ENCODE results near the gene FCRLB.
A peak's percentile ranks its signal among the peaks of the same experiment; 100 is the strongest.

Gene FCRLB

DNA sequence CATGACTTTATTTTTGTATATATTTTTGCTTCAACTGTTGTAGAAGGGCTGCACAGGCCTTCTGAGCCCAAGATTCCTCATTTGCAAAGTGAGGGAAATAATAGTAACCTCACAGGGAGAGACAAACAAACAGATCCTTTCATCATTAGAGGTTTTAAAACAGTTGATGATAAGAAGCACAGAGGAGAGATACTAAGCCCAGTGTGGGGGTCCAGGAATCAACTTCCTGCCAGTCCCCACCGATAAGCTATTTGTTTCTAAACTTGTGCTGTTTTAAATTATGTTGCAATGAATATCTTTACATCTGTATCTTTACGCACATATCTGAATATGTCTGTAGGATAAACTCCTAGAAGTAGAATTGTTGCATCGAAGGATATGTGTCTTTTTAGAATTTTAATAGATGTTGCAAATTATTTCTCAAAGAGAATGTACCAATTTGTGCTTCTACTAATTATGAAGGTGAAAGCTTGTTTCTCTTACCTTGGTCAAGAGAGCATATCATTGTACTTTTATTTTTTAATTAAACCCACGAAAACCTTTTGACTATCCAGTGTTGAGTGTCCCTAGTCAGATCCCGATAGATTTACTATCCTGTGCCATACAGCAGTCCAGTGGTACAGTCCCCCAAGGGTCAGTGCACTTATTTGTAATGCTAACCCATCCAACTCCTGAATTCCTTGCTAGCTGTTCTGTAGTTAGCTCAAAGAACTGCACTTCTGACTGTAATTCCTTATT, 10.8 kb downstream of the FCRLB start:
- in situ Hi-C loops (cut with MboI; ENCODE audit: low pct_unique_long_range_greater_than_20kb, low sequenced_read_pairs, unreplicated experiment), result loop anchor here (25.0 kb wide), 1 partner anchor 95 kb away; the partner anchor contains the start of gene FCGR3B
- DNase-seq (ENCODE audit: low spot score), result no peak
- TF ChIP-seq, protein P1, sequence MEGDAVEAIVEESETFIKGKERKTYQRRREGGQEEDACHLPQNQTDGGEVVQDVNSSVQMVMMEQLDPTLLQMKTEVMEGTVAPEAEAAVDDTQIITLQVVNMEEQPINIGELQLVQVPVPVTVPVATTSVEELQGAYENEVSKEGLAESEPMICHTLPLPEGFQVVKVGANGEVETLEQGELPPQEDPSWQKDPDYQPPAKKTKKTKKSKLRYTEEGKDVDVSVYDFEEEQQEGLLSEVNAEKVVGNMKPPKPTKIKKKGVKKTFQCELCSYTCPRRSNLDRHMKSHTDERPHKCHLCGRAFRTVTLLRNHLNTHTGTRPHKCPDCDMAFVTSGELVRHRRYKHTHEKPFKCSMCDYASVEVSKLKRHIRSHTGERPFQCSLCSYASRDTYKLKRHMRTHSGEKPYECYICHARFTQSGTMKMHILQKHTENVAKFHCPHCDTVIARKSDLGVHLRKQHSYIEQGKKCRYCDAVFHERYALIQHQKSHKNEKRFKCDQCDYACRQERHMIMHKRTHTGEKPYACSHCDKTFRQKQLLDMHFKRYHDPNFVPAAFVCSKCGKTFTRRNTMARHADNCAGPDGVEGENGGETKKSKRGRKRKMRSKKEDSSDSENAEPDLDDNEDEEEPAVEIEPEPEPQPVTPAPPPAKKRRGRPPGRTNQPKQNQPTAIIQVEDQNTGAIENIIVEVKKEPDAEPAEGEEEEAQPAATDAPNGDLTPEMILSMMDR (IDR thresholded peaks at IDR 0.05; ENCODE audit: extremely low read depth, insufficient read depth, missing control alignments), result no peak

DNA sequence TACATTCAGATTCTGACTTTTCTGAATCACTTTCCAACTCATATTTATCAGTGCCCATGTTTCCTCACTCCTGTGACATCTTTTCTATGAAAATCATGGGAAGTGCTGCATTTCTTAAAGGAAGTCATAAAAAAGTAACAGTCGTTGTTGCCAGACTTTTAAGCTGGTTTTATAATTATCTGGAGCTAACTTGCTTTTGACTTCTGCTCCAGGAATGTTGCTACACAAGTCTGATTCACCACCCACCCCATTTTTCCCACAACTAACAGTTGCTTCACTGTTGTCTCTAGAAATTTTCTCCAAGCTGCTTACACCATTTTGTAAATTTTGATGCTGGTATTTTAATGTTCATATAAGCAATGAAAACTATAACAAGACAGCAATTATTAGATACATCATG, 12.2 kb downstream of the FCRLB start:
- in situ Hi-C loops (cut with MboI; ENCODE audit: low pct_unique_long_range_greater_than_20kb, low sequenced_read_pairs, unreplicated experiment), result loop anchor here (25.0 kb wide), 1 partner anchor 96 kb away; the partner anchor contains the start of gene FCGR3B
- DNase-seq (ENCODE audit: low spot score), result no peak

DNA sequence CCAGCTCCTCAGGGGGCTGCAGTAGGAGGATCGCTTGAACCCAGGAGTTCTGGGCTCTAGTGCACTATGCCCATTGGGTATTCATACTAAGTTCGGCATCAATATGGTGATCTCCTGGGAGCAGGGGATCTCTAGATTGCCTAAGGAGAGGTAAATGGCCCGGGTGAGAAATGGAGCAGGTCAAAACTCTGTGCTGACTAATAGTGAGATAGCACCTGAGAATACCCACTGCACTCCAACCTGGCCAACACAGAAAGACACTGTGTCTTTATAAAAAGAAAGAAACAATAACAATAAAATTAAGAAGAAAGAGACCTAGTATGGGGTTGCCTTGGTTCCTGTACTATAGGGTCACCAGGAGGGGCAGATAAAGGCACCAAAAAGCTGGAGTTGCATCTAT, 14.5 kb downstream of the FCRLB start:
- in situ Hi-C loops (cut with MboI; ENCODE audit: low pct_unique_long_range_greater_than_20kb, low sequenced_read_pairs, unreplicated experiment), result loop anchor here (25.0 kb wide), 1 partner anchor 99 kb away; the partner anchor contains the start of gene FCGR3B
- TF ChIP-seq, protein P1 (IDR thresholded peaks at IDR 0.05; ENCODE audit: extremely low read depth, insufficient read depth, missing control alignments), result no peak

More for the DNA sequence above, 12.2 kb downstream of the FCRLB start:
- TF ChIP-seq, protein P1 (IDR thresholded peaks at IDR 0.05; ENCODE audit: extremely low read depth, insufficient read depth, missing control alignments), result no peak

DNA sequence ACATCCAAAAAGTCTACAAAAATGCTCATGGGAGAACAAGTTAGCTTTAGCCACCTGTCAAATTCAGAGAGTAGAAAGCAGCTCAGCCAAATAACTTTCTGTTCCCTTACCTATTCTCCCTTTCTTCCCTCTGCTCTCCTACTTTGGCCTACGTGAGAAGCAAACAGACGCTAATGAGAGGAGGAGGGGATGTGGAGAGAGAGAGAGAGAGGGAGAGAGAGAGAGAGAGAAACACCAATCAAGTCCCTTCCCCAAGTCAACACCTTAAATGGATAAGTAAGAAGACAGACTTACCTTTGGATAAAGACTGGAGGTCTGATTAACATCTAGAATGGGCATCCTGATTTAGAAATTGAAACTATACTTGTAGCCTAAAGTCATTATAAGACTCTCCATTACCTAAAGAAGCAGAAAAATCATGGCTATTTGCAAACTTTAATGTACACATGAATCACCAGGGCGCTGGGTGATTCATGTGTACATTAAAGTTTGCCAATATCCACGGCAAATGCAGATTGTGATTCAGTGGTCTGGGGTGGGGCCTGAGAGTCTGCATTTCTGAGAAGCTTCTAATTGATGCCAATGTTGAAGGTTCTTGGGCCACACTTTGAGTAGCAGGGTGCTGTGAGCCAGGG, 15.1 kb downstream of the FCRLB start:
- TF ChIP-seq, protein P1 (IDR thresholded peaks at IDR 0.05; ENCODE audit: extremely low read depth, insufficient read depth, missing control alignments), result no peak
- in situ Hi-C loops (cut with MboI; ENCODE audit: low pct_unique_long_range_greater_than_20kb, low sequenced_read_pairs, unreplicated experiment), result loop anchor here (25.0 kb wide), 1 partner anchor 99 kb away; the partner anchor contains the start of gene FCGR3B
- DNase-seq (ENCODE audit: low spot score), result no peak

More for the DNA sequence above, 14.5 kb downstream of the FCRLB start:
- DNase-seq (ENCODE audit: low spot score), result no peak

DNA sequence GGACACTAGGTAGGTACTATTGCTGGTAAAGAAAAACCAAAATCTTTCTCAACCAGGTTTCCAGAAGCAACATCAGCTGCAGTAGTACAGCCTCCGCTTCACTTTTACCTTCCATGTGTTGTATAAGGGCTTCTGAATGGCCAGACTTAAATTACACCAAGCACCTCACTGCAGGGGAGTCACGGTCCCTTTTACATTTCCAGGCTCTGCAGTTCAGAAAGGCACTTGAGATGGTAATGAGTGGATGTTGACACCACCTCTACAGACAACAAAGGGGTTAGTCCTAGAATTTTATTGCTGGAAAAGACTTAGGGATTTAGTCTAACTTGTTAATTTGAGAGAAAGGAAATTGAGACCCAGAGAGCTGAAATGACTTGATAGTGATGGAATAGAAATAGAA, 16.3 kb downstream of the FCRLB start:
- in situ Hi-C loops (cut with MboI; ENCODE audit: low pct_unique_long_range_greater_than_20kb, low sequenced_read_pairs, unreplicated experiment), result loop anchor here (25.0 kb wide), 1 partner anchor 100 kb away; the partner anchor contains the start of gene FCGR3B
- TF ChIP-seq, protein P1 (IDR thresholded peaks at IDR 0.05; ENCODE audit: extremely low read depth, insufficient read depth, missing control alignments), result no peak
- DNase-seq (ENCODE audit: low spot score), result no peak

DNA sequence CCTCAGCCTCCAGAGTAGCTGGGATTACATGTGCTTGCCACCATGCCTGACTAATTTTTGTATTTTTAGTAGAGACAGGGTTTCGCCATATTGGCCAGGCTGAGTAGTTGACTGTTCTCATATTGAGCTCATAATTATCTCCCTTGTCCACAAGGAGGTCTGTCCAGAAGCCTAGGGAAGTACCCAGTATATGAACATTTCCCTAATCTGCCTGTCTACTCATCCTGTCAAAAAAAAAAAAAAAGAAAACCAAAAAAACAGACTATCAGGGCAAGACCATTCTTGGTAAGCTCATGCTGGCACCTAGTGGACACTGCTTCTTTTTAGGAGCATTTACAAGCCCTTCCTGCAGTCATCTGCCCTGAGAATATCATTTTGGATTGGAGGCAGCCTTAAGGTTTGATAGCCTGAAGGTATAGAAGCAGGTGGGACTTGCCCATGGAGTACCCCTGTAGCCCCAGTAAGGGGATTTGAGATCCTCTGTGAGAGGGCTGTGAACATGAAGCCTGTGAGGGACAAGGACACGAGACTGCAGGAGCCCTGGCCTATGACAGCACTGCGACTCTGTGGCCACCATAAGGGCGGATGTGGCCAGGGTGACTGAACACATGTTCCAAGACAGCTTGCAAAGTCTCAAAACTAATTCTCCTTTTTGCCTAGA, 17.4 kb downstream of the FCRLB start:
- peak; percentile 26 for DNase-seq (ENCODE audit: low spot score)
- in situ Hi-C loops (cut with MboI; ENCODE audit: low pct_unique_long_range_greater_than_20kb, low sequenced_read_pairs, unreplicated experiment), result loop anchor here (25.0 kb wide), 1 partner anchor 101 kb away; the partner anchor contains the start of gene FCGR3B

More for the DNA sequence above, 17.4 kb downstream of the FCRLB start:
- TF ChIP-seq, protein P1 (IDR thresholded peaks at IDR 0.05; ENCODE audit: extremely low read depth, insufficient read depth, missing control alignments), result peak; percentile 75

Measured in GM13977 (cell line).